Heart left ventricle (tissue), 13 donors: ENCODE measurements around the gene KCNK6.

ENCODE experiments used
- POLR2A ChIP-seq, 2 donors: fragments of 450-650 bp; IDR thresholded peaks; one replicate each; pipeline ENCODE4 v1.6.1; 2017; ENCODE audit warnings: antibody characterized with exemption in 2 of 2, mild to moderate bottlenecking in 2 of 2, moderate library complexity in 2 of 2
- TF ChIP-seq, protein P1 (sequence below), 12 donors: fragments of 200-600 bp; sonication (generic) in 4 of 12; IDR thresholded peaks; one replicate each; pipeline versions ENCODE4 v1.5.0 to v1.8.0; 2018 to 2022; ENCODE audit warnings: antibody characterized with exemption in 12 of 12, mild to moderate bottlenecking in 5 of 12
- donor health status: ischemic (EF 13 %, LVEDD 7.1; RV severe dilation, severe dysfunction).
- donor health status: DM: no; HTN: yes; CAD: no.
- donor health status: DM: no; HTN: no; CAD: no.
- donor health status: ischemic (EF 25% LVEDD 6.9; RV normal size, moderate dysfunction).
- donor health status: ischemic (EF 25% LVEDD 5.7; RV mildly dilated, moderate dysfunction).
- donor health status: ischemic (EF 35%, LVEDD 5.7; RV mildly dilated, moderate dysfunction).
- donor health status: nonischemic (EF 11% LVEDD 7.7; RV severe dilation, severe dysfunction).
- donor health status: DM: yes; HTN: yes; CAD: no.
- donor health status: PGD.
- donor health status: ischemic (EF 29% LVEDD 5.4; RV normal size, mild dysfunction).
- donor health status: nonischemic (EF 23%, LVEDD 6.1; RV moderate dilation, normal function).

DNA sequence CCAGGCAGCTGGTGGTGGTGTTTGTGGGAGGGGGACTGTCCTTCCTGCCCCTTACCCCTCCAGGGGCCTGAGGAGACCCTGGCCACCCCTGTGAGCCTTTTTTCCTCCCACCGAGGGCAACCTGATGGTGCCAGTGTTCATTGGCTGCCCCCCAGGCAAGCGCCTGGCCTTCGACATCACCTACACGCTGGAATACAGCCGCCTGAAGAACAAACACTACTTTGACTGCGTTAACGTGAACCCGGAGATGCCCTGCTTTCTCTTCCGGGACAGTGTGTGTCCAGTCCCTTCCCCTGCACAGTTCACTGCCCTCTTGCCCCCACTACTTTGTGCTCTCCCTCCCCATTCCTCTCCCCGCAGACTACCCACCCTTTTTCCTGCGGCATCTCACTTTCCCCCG, 47.4 kb downstream of the KCNK6 start:
- TF ChIP-seq, protein P1, sequence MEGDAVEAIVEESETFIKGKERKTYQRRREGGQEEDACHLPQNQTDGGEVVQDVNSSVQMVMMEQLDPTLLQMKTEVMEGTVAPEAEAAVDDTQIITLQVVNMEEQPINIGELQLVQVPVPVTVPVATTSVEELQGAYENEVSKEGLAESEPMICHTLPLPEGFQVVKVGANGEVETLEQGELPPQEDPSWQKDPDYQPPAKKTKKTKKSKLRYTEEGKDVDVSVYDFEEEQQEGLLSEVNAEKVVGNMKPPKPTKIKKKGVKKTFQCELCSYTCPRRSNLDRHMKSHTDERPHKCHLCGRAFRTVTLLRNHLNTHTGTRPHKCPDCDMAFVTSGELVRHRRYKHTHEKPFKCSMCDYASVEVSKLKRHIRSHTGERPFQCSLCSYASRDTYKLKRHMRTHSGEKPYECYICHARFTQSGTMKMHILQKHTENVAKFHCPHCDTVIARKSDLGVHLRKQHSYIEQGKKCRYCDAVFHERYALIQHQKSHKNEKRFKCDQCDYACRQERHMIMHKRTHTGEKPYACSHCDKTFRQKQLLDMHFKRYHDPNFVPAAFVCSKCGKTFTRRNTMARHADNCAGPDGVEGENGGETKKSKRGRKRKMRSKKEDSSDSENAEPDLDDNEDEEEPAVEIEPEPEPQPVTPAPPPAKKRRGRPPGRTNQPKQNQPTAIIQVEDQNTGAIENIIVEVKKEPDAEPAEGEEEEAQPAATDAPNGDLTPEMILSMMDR (IDR thresholded peaks at IDR 0.05): no peak
- no peak for TF ChIP-seq POLR2A (IDR thresholded peaks at IDR 0.05)
